WTC11 (cell line): ENCODE measurements around the gene MARK3. TPM values are rescaled to one million over a fixed set of nuclear protein-coding genes. Genes with fewer than 3 reads are reported as not detected.
A peak's percentile ranks its signal among the peaks of the same experiment; 100 is the strongest.

Experiments
- ATAC-seq: fragments of 200-7000 bp; cut with Tn5 transposase; 2 replicates; pipeline ENCODE4 v1.10.0; 2021; ENCODE audit warnings: mild to moderate bottlenecking, moderate library complexity
- CTCF ChIA-PET: fragments of 300-600 bp; sonication (Branson Sonifier 250); formaldehyde crosslinking; loops from one replicate; lab custom pipeline; 2021; ENCODE audit warnings: antibody characterized with exemption; lab: Charles Lee
- POLR2A ChIA-PET: fragments of 350-600 bp; sonication (Branson Sonifier 250); formaldehyde crosslinking; loops from one replicate; lab custom pipeline; 2021; ENCODE audit warnings: antibody characterized with exemption; lab: Charles Lee
- DNase-seq: peaks from one replicate; pipeline ENCODE4 v3.0.0; 2021; ENCODE audit warnings: low spot score
- H3K27ac Mint-ChIP-seq: 2 replicates; pipeline ENCODE4 v1.8.0; 2021; ENCODE audit warnings: mixed read lengths
- H3K27me3 Mint-ChIP-seq: 2 replicates; pipeline ENCODE4 v1.8.0; 2021; ENCODE audit warnings: low read depth, mild to moderate bottlenecking, moderate library complexity, mixed read lengths
- H3K36me3 Mint-ChIP-seq: 2 replicates; pipeline ENCODE4 v1.8.0; 2021; ENCODE audit warnings: mixed read lengths
- H3K4me1 Mint-ChIP-seq: 2 replicates; pipeline ENCODE4 v1.8.0; 2022; ENCODE audit warnings: mixed read lengths
- H3K4me3 Mint-ChIP-seq: 2 replicates; pipeline ENCODE4 v1.8.0; 2021; ENCODE audit warnings: mild to moderate bottlenecking, moderate library complexity, mixed read lengths
- H3K9me3 Mint-ChIP-seq: 2 replicates; pipeline ENCODE4 v1.8.0; 2021; ENCODE audit warnings: mixed read lengths
- AFF4 ChIP-seq: sonication (generic); formaldehyde crosslinking; IDR thresholded peaks from 2 replicates; pipeline ENCODE4 v1.8.1; 2023; ENCODE audit warnings: mild to moderate bottlenecking, missing genetic modification reagents, borderline replicate concordance
- CREB1 ChIP-seq: sonication (generic); formaldehyde crosslinking; IDR thresholded peaks from 2 replicates; pipeline ENCODE4 v1.8.0; 2023; ENCODE audit warnings: mild to moderate bottlenecking, missing genetic modification reagents
- CREM ChIP-seq: sonication (generic); formaldehyde crosslinking; IDR thresholded peaks from 2 replicates; pipeline ENCODE4 v1.8.1; 2022; ENCODE audit warnings: mild to moderate bottlenecking, missing genetic modification reagents, moderate library complexity
- E2F4 ChIP-seq: sonication (generic); formaldehyde crosslinking; IDR thresholded peaks from 2 replicates; pipeline ENCODE4 v1.8.1; 2022; ENCODE audit warnings: low read depth, mild to moderate bottlenecking, moderate library complexity, missing genetic modification reagents, borderline replicate concordance
- FOXJ3 ChIP-seq: sonication (generic); formaldehyde crosslinking; IDR thresholded peaks from 2 replicates; pipeline ENCODE4 v1.9.0; 2021; ENCODE audit warnings: missing genetic modification reagents, mild to moderate bottlenecking, borderline replicate concordance
- FOXP4 ChIP-seq: sonication (generic); formaldehyde crosslinking; IDR thresholded peaks from 2 replicates; pipeline ENCODE4 v1.8.0; 2022; ENCODE audit warnings: mild to moderate bottlenecking, missing genetic modification reagents
- JUN ChIP-seq: sonication (generic); formaldehyde crosslinking; IDR thresholded peaks from 2 replicates; pipeline ENCODE4 v1.8.0; 2023; ENCODE audit warnings: mild to moderate bottlenecking, missing genetic modification reagents
- MYBL2 ChIP-seq: sonication (generic); formaldehyde crosslinking; IDR thresholded peaks from 2 replicates; pipeline ENCODE4 v1.8.1; 2023; ENCODE audit warnings: mild to moderate bottlenecking, moderate library complexity, missing genetic modification reagents
- NFYB ChIP-seq: sonication (generic); formaldehyde crosslinking; conservative IDR thresholded peaks from 2 replicates; pipeline ENCODE4 v1.8.0; 2022; ENCODE audit warnings: low read depth, missing genetic modification reagents
- NR2C2 ChIP-seq: sonication (generic); formaldehyde crosslinking; IDR thresholded peaks from 2 replicates; pipeline ENCODE4 v1.8.0; 2022; ENCODE audit warnings: mild to moderate bottlenecking, missing genetic modification reagents
- PREB ChIP-seq: sonication (generic); formaldehyde crosslinking; IDR thresholded peaks from 2 replicates; pipeline ENCODE4 v1.8.1; 2022; ENCODE audit warnings: mild to moderate bottlenecking, missing genetic modification reagents, moderate library complexity, borderline replicate concordance
- TEAD4 ChIP-seq: sonication (generic); formaldehyde crosslinking; IDR thresholded peaks from 2 replicates; pipeline ENCODE4 v1.8.0; 2022; ENCODE audit warnings: mild to moderate bottlenecking, missing genetic modification reagents
- ZNF232 ChIP-seq: sonication (generic); formaldehyde crosslinking; IDR thresholded peaks from 2 replicates; pipeline ENCODE4 v1.8.0; 2022; ENCODE audit warnings: mild to moderate bottlenecking, missing genetic modification reagents
- ZNF263 ChIP-seq: sonication (generic); formaldehyde crosslinking; IDR thresholded peaks from 2 replicates; pipeline ENCODE4 v1.8.1; 2022; ENCODE audit warnings: low read depth, mild to moderate bottlenecking, moderate library complexity, missing genetic modification reagents
- ZNF317 ChIP-seq: sonication (generic); formaldehyde crosslinking; IDR thresholded peaks from 2 replicates; pipeline ENCODE4 v1.8.1; 2023; ENCODE audit warnings: low read depth, mild to moderate bottlenecking, moderate library complexity, missing genetic modification reagents, borderline replicate concordance
- ZNF396 ChIP-seq: fragments of 250-450 bp; sonication (Bioruptor Pico); IDR thresholded peaks from 2 replicates; pipeline ENCODE4 v1.8.0; 2021; ENCODE audit warnings: mild to moderate bottlenecking, moderate library complexity, borderline replicate concordance
- ZNF416 ChIP-seq: fragments of 250-450 bp; sonication (Bioruptor Pico); IDR thresholded peaks from 2 replicates; pipeline ENCODE4 v1.9.0; 2021; ENCODE audit warnings: mild to moderate bottlenecking, inconsistent platforms
- total RNA-seq: library from RNA; stranded (reverse); gene quantifications from 3 replicates; pipeline ENCODE4 v1.2.3, GENCODE V29; 2021

MARK3 gene
- total RNA-seq, 1 experiment from 2014 or later = 93.7 TPM

GRCh38 chr14:103370087-103370486, 15.1 kb upstream of the MARK3 start:
- Mint-ChIP-seq H3K36me3 (no peaks in the 10 kb centered on the region), H3K4me3 (no peak overlapping the region), H3K4me1 (peaks cover 11% of the 10 kb centered on the region), H3K27ac (no peak overlapping the region), H3K27me3 (no peaks in the 10 kb centered on the region), H3K9me3 (peaks cover 6% of the 10 kb centered on the region; the same call in 1 of the 2 replicates)
- POLR2A ChIA-PET = interaction anchor here (0.6 kb wide), 1 partner anchor 267 kb away, joined by 5 read pairs; no protein-coding TSS in a partner anchor
- CTCF ChIA-PET = interaction anchor here (0.6 to 0.7 kb wide), 2 partner anchors 24 to 38 kb away, joined by 3 to 7 read pairs; no protein-coding TSS in a partner anchor
- TF ChIP-seq TEAD4 (CRISPR knock-in tag) (no peak), ZNF396 (CRISPR knock-in tag) (no peak), AFF4 (CRISPR knock-in tag) (no peak), PREB (CRISPR knock-in tag) (no peak), CREM (CRISPR knock-in tag) (no peak)
- no peak for ATAC-seq
- no peak for DNase-seq

GRCh38 chr14:103372017-103372416, 13.2 kb upstream of the MARK3 start:
- DNase-seq (no peak), ATAC-seq (no peak)
- POLR2A ChIA-PET = interaction anchor here (0.7 kb wide), 1 partner anchor 344 kb away, joined by 4 read pairs; the partner anchor contains the start of gene ZFYVE21
- Mint-ChIP-seq H3K36me3 (no peaks in the 10 kb centered on the region), H3K27me3 (no peaks in the 10 kb centered on the region), H3K4me3 (no peak overlapping the region), H3K4me1 (peaks cover 11% of the 10 kb centered on the region), H3K27ac (peak overlapping the region; percentile 63), H3K9me3 (peaks cover 6% of the 10 kb centered on the region; the same call in 1 of the 2 replicates)
- TF ChIP-seq CREB1 (CRISPR knock-in tag) (no peak), NR2C2 (CRISPR knock-in tag) (no peak), FOXJ3 (no peak), ZNF317 (CRISPR knock-in tag) (no peak), ZNF263 (CRISPR knock-in tag) (no peak), ZNF232 (no peak), MYBL2 (CRISPR knock-in tag) (no peak), NFYB (CRISPR knock-in tag) (no peak), FOXP4 (no peak), JUN (CRISPR knock-in tag) (no peak), ZNF416 (CRISPR knock-in tag) (no peak), E2F4 (CRISPR knock-in tag) (no peak)
- CTCF ChIA-PET = interaction anchor here (0.7 to 1.0 kb wide), 2 partner anchors 19 to 677 kb away, joined by 3 to 9 read pairs; no protein-coding TSS in a partner anchor
